ENCODE measurements around the gene HSD17B12. TPM values are rescaled to one million over a fixed set of nuclear protein-coding genes. Genes with fewer than 3 reads are reported as not detected.

HSD17B12 gene
- total and polyA plus RNA-seq, 2 of the 8 experiments (the other 6 are each of a cell fraction or from before 2014, with no cell fraction given) = 46.0 to 121 TPM

DNA sequence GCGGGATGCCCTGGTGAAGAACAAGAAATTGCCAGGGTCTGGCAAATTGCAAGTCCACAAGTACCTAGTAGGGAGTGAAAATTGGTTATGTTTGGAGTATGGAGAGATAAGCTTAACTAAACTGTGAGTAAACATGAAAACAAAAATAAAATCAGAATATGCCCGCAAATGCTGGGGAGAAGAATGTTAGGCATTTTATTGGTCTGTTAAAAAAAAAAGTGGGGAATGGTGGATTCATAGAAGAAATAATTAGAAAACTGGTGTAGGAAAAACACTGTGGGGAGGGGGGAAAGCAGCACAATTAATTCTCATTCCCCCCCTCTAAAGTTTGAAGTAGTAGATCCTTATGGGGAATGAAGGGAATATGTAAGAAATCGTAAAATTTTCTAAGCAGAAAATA, 40.6 kb upstream of the HSD17B12 start (continued):
- TF ChIP-seq, protein P1, sequence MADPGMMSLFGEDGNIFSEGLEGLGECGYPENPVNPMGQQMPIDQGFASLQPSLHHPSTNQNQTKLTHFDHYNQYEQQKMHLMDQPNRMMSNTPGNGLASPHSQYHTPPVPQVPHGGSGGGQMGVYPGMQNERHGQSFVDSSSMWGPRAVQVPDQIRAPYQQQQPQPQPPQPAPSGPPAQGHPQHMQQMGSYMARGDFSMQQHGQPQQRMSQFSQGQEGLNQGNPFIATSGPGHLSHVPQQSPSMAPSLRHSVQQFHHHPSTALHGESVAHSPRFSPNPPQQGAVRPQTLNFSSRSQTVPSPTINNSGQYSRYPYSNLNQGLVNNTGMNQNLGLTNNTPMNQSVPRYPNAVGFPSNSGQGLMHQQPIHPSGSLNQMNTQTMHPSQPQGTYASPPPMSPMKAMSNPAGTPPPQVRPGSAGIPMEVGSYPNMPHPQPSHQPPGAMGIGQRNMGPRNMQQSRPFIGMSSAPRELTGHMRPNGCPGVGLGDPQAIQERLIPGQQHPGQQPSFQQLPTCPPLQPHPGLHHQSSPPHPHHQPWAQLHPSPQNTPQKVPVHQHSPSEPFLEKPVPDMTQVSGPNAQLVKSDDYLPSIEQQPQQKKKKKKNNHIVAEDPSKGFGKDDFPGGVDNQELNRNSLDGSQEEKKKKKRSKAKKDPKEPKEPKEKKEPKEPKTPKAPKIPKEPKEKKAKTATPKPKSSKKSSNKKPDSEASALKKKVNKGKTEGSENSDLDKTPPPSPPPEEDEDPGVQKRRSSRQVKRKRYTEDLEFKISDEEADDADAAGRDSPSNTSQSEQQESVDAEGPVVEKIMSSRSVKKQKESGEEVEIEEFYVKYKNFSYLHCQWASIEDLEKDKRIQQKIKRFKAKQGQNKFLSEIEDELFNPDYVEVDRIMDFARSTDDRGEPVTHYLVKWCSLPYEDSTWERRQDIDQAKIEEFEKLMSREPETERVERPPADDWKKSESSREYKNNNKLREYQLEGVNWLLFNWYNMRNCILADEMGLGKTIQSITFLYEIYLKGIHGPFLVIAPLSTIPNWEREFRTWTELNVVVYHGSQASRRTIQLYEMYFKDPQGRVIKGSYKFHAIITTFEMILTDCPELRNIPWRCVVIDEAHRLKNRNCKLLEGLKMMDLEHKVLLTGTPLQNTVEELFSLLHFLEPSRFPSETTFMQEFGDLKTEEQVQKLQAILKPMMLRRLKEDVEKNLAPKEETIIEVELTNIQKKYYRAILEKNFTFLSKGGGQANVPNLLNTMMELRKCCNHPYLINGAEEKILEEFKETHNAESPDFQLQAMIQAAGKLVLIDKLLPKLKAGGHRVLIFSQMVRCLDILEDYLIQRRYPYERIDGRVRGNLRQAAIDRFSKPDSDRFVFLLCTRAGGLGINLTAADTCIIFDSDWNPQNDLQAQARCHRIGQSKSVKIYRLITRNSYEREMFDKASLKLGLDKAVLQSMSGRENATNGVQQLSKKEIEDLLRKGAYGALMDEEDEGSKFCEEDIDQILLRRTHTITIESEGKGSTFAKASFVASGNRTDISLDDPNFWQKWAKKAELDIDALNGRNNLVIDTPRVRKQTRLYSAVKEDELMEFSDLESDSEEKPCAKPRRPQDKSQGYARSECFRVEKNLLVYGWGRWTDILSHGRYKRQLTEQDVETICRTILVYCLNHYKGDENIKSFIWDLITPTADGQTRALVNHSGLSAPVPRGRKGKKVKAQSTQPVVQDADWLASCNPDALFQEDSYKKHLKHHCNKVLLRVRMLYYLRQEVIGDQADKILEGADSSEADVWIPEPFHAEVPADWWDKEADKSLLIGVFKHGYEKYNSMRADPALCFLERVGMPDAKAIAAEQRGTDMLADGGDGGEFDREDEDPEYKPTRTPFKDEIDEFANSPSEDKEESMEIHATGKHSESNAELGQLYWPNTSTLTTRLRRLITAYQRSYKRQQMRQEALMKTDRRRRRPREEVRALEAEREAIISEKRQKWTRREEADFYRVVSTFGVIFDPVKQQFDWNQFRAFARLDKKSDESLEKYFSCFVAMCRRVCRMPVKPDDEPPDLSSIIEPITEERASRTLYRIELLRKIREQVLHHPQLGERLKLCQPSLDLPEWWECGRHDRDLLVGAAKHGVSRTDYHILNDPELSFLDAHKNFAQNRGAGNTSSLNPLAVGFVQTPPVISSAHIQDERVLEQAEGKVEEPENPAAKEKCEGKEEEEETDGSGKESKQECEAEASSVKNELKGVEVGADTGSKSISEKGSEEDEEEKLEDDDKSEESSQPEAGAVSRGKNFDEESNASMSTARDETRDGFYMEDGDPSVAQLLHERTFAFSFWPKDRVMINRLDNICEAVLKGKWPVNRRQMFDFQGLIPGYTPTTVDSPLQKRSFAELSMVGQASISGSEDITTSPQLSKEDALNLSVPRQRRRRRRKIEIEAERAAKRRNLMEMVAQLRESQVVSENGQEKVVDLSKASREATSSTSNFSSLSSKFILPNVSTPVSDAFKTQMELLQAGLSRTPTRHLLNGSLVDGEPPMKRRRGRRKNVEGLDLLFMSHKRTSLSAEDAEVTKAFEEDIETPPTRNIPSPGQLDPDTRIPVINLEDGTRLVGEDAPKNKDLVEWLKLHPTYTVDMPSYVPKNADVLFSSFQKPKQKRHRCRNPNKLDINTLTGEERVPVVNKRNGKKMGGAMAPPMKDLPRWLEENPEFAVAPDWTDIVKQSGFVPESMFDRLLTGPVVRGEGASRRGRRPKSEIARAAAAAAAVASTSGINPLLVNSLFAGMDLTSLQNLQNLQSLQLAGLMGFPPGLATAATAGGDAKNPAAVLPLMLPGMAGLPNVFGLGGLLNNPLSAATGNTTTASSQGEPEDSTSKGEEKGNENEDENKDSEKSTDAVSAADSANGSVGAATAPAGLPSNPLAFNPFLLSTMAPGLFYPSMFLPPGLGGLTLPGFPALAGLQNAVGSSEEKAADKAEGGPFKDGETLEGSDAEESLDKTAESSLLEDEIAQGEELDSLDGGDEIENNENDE (IDR thresholded peaks at IDR 0.05; ENCODE audit: insufficient replicate concordance, low read length) = no peak
- TF ChIP-seq SP4 (IDR thresholded peaks at IDR 0.05; ENCODE audit: low read length) (no peak), FOSL1 (IDR thresholded peaks at IDR 0.05; ENCODE audit: insufficient read depth, low read depth, low read length) (no peak), NANOG (IDR thresholded peaks at IDR 0.05; ENCODE audit: insufficient read depth, low read depth, low read length, poor library complexity, severe bottlenecking) (no peak), RNF2 (IDR thresholded peaks at IDR 0.05; ENCODE audit: borderline replicate concordance, low read depth, low read length, missing control alignments, poor library complexity, severe bottlenecking) (no peak), KDM4A (IDR thresholded peaks at IDR 0.05; ENCODE audit: low read depth, low read length, severe bottlenecking) (no peak), SP1 (IDR thresholded peaks at IDR 0.05; ENCODE audit: low read depth, low read length) (no peak)

All from H1 (cell line).